GM21619 (cell line): Measurements from ENCODE around the gene PSMB8.
"Not testable (repeated sequence)": the region's sequence is repeated elsewhere in the genome, so short reads cannot be mapped to it uniquely, and the experiment has no call there.

Experiments
- ATAC-seq: cut with Tn5 transposase; IDR thresholded peaks from one replicate; pipeline ENCODE4 v1.9.1; 2021; ENCODE audit not compliant: unreplicated experiment

Gene PSMB8

DNA sequence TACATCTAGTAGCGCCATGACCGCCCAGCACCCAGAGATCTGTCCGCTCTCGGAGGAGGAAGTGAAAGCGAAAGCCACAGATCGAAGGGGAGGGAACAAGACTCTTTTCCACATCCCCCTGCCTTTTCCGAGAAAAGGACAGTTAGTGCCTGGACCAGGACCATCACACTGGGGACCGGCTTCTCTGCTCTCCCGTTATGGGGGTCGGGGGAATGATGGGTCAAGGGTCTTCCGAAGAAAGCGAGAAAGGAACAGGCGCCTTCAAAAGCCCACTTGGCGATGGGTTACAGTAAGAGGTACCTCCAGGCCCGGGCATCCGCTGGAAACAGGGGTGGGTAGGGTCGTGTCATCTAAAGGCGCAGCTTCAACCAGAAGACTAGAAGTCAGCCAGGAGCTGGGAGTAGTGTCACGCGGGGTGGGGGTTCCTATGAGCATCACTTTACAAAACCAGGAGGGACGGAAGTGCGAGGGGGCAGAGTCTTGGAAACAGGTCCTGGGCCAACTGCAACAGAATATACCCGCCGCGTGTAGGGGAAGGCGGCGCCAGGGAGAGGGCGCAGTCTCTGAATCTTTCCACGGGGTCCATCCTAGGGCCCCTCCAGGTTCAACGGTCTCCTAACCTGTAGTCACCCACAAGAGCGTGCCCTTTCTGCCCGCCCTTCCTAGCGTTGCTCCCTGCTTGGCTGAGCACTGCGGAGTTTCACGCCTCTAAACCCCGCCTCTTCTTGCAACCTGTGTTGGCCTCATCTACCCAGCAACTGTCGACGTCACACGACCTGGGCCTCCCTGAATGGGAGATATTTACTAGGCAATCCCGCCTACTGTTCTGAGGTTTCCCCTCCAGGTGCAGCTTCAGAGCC lies at the start of gene PSMB8:
Gene PSMB8 (minus strand): TSS at position 69 of the 860 bp plus-strand sequence. CDS start 51 bp downstream, at position 18.
- ATAC-seq = peak; percentile 59

DNA sequence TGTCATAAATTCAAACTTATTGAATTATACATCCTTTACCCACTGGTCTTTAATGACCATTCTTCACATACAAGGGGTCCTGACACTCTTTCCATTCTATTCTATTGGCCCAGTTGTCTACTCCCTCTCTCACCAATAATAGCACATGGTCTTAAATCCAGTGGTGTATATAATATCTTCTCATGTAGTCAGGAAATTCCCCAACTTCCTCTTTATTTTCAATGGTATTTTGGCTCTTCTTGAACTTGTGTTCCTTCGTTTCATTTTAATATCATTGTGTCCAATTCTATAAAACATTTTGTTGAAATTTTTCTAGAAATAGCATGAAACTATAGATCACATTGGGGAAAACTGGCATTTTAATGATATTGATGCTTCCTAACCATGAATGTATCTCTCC lies 47.0 kb upstream of the PSMB8 start:
- ATAC-seq = no peak

DNA sequence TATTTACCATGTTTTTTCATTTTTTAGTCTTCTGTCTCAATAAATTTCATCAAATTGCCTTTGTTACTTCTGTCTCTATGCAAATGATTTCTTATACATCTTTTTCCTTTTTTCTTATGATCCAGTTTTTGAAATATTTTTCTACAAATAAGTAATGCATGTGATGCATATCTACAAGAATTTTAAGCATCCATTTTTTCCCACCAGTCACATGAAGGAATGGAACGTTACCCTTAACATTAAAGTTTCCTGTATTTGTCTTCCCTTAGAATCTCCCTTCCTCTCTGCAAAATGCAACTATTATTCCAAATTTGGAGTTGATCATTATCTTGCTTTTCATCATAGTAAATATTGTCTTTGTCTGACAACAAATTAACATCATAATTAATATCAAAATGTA lies 45.7 kb upstream of the PSMB8 start:
- ATAC-seq = no peak

DNA sequence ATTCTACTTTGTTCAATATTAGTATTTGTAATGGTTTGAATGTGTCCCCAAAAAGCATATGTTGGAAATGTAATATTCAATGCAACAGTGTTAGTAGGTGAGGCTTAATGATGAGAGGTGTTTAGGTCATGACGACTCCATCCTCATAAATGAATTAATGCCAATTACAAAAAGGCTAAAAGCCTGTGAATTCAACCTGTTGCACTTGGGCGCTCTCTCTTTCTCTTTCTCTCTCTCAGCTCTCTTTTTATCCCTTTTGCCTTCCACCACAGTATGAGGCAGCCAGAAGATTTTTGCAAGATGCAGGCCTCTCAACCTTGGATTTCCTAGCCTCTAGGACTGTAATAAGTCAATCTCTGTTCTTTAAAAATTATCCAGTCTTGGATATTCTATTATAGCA lies 44.7 kb upstream of the PSMB8 start:
- ATAC-seq = no peak

DNA sequence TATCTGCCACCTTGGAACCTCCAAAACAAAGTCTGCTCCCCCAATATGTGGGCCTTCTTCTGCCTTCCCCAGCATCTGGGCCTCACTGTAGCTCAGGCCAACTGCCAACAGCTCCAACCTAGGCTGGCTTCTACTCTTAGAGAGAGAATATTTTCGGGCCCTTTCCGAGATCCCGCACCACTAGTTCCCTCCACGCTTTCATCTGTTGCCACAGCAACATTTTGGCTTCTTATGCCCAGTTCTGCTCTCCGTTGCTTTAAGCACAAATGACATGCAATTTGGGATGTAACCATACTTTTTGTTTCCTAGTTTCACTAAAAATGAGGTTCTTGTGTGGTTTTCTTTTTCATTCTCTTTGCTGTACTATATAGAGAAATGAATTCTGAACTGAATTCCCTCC lies 43.8 kb upstream of the PSMB8 start:
- no peak for ATAC-seq

DNA sequence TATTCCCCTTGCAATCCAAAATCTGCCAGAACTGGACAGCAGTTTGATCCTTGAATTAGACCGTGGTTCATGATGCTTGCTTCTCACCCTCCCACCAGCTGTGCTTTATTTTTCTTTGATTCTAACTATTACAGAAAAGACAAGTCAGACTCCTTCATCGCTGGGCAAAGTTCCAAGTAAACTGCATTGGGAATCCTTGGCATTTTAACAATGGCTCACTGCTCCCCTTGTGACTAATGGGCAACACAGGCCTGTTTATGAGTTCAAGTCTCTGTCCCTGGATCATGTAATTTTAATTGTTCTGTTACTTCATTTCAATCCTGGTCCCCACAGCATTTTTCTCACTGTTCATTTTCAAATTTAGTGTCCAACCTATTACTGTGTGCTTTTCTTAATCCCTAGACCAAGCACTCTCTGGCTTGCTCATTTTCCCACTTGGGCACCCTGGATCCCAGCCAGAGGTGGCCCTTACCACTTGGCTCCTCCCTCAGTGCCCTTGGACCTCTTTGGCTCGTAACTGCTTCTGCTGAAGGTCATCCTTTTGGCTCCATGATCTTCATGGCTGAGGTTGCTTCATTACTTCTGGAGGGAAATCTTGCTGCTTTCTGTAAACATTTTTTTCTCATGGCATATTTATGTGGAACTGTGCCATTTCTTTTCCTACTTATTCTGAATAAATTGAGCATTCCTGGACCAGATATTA lies 43.0 kb upstream of the PSMB8 start:
- ATAC-seq = no peak

DNA sequence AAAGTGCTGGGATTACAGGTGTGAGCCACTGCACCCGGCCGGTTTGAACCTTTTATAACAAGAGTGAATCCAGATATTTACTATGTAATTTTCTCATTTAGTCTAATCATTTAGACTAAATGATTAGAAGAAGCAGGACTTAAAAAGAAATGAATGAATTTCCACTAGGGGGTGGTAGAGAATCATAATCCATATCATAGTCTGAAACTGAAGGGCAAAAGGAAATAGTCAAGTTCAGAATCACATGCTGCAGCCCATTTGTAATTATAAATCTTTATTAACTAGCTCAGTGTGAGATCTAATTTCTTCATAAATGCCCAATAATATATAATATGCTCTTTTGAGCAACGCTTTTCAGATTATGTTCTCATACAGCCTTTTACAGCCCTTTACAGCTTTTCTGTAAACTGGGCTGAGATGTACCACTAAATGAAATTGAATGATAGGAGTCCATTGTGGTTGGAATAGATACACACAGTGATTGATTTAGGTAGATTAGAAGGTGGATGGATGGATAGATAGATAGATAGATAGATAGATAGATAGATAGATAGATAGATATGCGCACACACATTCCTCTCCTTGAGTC lies 41.9 kb upstream of the PSMB8 start:
- no peak for ATAC-seq

DNA sequence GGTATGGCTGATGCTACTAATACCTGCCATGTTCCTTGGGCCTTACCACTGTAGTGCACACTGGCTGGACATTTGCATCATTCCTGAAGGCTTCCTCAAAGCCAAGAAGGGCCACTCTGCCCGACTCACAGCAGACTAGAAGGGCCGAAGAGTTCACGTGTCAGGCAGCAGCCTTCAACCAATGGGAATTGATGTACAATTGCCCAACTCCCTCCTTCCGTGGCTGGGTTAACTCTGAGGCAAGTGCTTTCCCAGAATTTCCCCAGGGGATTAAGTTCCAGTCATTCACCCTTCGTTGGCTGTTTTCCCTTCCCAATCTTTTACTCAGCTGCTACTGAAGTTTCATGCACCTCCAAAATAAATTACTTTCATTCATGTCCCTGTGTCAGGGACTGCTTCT lies 39.9 kb upstream of the PSMB8 start:
- no peak for ATAC-seq

DNA sequence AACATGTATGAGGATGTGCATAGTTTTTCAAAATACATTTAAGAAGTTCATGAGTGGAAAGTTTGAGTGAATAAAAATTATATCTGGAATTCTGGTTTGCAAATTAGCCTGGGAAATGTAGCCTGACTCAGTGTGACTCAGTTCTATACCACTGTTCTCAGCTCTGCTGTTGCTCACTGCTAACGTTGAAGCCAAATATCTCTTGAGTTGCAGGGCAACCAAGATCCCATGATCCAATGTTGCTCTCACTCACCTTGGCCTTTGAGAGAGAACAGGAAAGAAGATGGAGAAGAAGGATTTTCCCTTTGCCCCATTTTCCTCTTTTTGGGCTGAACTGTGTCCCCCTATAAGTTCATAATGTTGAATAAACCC lies 39.0 kb upstream of the PSMB8 start:
- no peak for ATAC-seq

DNA sequence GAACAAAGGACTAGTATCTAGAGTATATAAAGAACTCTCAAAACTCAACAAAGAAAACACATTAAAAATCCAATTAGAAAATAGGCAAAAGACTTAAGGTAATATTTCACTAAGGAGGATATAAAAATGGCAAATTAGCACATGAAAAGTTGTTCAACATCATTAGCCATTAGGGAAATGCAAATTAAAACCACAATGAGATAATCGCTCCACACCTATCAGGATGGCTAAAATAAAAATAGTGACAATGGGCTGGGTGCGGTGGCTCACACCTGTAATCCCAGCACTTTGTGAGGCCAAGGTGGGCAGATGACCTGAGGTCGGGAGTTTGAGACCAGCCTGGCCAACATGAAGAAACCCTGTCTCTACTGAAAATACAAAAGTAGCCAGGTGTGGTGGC lies 37.1 kb upstream of the PSMB8 start:
- not testable (repeated sequence) for ATAC-seq

DNA sequence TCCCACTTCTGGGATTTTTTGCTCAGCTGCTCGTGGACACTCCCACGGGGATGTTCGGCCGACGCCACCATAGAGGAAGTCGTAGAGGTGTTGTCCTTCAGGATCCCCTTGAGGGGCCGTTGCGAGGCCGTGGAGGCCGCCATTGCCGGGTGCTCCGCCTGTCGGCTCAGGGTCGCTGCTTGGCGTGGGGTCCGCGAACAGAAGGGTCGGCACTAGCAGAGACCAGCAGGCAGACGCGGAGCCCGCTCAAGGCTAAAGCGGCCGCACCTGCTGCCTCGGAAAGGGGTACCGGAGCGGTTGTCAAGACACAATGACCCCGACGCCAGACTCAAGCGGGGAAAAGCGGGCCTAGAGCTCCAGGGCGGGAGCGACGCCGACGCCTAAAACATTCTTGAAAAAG lies 35.8 kb upstream of the PSMB8 start:
- ATAC-seq = no peak

DNA sequence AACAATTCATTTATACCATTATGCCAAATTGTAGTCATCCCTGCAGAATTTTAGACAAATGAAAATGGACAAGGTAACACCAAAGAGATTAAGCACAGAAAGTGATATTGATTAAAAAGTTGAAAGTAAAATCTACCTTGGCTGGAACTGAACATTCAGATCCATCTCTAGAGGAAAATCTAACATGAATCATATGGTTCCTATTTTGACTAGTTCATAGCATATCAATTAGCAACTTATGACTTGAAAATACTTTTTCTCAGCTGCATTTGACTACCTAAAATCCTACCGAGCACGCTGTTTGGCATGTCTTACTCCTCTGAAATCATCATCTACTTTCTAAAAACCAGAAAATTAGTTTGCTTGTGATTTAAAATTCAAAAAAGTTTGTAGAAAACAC lies 32.8 kb upstream of the PSMB8 start:
- ATAC-seq = no peak

DNA sequence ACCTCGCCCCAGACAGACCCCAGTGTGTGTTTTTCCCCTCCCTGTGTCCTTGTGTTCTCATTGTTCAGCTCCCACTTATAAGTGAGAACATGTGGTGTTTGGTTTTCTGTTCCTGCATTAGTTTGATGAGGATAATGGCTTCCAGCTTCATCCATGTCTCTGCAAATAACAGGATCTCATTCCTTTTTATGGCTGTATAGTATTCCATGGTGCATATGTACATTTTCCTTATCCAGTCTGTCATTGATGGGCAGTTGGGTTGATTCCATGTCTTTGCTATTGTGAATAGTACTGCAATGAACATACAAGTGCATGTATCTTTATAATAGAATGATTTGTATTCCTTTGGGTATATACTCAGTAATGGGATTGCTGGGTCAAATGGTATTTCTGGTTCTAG lies 30.1 kb upstream of the PSMB8 start:
- ATAC-seq = not testable (repeated sequence)

DNA sequence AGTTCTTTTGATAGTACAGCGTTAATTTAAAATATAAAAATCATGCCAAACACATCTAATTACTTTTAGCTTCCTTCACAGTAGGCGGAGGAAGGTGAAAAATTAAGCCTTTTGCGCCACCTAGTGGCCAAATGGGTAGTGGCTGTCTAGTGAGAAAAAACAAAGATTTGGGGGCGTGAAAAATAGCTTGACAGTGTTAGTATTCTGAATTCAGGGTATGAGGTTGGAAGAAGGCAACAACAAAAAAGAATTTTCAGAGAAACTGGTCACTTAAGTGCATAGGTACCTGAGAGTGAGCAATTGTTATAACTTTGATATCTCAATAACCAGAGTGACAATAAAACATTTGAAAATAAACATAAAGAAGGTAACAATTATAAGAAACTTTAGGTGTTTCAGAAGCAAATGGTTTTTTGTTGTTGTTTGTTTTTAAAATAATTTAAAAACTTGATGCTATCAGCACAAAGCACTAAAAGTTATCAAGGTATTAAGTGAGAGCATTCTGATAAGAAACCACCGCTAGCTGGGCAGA lies 24.5 kb upstream of the PSMB8 start:
- ATAC-seq = no peak

DNA sequence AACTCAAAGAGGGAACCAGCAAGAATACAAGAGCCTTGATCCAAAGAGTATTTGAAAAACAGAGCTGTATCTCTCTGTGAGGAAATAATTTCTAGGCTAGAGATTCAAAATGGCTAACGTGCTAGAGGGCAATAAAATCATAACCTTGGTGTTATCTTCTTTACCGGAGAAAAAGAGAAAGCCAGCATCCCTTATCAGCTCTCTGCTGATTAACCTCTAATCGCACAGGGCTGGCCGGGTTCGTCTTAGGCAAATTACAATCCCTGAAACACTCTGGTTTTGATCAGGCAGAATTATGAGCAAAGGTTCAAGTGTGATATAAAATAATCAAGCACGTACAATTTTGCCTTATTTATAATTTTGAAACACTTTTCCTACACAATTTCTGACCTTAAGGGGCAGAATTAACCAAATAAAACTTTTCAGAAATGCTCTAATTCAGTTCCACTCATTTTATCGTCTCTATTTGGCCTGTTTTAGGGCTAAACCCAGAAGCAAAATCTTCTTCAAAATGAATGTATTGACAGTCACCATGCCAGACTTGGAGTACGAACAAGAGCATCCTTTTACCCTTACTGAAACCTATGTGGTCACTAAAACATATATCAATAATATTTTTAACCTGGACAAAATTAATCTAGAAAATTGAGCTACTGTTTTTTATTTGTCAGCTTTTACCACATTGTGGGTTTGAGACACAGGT lies 23.9 kb upstream of the PSMB8 start:
- no peak for ATAC-seq

DNA sequence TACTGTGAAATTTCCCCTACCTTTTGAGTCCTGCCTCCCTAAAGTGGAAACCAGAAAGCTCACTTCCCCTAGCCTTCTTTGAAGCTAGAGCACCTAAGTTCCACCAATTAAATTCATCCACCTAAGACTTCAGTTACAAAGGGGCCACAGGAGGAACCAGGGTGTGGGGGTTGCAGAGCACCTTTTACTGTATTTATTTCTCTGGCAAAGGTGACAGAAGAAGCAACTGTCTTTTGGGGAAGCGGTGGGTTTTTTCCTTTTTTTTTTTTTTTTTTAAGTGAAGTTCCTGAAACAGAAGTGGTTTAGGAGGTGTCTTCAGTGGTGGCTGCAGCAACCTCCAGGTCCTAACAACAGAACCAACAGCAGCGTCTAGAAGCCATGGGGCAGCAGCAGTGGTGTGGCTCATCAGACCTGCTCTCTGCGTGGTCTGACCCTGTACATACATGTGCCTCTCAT lies 23.2 kb upstream of the PSMB8 start:
- ATAC-seq = no peak

DNA sequence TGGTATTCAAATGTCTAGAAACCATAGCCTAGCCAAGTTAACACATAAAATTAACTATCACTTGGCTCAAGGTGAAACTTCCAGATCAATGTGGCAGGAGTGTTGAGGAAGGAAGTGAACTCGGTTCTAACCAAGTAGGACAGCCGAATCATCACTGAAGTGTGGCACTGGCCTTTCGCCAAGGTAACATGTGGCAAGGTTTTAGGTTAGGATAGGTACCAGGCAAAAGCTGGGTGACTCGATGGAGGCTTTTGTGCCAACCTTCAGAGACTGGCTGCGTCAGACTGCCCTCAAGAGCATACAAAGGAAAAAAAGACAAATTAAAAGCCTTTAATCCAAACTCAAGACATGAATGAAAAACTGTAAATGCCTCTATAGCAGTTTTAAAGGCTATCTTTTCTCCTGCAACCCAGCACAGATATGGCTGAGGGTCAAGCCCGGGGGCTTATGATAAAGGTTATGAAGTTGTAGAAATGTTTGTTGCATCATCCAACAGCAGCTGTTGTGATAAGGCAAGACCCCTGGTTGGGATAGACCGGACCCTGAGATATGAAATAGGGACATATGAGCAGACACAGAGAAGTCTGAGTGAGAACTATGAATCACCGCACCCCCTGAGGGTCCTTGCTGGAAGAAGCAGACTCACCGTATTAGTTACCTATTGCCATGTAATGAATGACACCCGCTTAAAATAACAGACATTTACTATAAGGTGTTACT lies 22.0 kb upstream of the PSMB8 start:
- ATAC-seq = no peak

DNA sequence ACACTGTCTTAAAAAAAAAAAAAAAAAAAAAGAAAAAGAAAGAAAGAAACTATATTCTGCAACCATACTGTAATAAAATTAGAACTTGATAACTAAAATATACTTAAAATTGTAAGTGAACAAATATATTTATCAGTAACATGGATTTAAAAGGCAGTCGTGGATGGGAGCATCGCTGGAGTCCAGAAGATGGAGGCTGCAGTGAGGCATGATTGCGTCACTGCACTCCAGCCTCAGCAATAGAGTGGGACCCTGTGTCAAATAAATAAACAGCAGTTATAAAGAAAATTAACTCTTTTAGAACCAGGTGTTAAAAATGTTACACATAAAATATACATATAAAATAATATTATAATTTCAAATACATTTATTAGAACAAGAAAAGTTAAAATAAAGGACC lies 18.9 kb upstream of the PSMB8 start:
- ATAC-seq = no peak

DNA sequence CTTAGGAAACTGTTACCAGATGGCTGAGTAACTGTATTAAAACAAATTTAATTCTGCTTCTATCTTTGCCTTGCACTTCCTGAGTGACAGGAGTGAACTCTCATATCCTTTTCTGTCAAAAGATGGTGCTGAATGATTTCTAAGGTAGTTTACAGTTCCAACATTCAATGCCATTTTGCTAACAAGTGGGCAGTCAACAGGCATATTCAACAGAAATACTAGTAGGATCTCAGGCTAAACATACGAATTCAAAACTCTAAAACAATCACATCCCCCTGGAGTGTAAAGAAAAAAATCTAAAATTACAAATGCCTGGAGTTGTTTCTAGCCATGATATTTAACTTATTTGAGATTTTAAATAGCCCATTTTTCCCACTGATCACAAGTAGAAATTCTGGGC lies 16.8 kb upstream of the PSMB8 start:
- no peak for ATAC-seq

DNA sequence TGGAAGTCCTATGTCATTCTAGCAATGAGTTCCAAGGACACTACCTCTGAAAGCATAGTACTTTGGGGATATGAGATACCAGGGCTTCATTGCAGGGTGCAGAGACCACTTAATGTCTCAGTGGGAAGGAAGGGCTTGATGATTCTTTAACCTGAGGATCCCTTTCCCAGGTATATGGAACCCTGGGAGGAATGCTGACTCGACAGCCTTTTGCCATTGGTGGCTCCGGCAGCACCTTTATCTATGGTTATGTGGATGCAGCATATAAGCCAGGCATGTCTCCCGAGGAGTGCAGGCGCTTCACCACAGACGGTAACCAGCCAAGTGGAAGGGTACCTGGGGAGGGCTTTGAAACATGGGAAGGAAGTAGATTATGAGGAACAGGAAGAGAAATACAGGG lies 14.3 kb upstream of the PSMB8 start:
- no peak for ATAC-seq
